ENCODE measurements around the gene NFKBIB.

Gene NFKBIB

DNA sequence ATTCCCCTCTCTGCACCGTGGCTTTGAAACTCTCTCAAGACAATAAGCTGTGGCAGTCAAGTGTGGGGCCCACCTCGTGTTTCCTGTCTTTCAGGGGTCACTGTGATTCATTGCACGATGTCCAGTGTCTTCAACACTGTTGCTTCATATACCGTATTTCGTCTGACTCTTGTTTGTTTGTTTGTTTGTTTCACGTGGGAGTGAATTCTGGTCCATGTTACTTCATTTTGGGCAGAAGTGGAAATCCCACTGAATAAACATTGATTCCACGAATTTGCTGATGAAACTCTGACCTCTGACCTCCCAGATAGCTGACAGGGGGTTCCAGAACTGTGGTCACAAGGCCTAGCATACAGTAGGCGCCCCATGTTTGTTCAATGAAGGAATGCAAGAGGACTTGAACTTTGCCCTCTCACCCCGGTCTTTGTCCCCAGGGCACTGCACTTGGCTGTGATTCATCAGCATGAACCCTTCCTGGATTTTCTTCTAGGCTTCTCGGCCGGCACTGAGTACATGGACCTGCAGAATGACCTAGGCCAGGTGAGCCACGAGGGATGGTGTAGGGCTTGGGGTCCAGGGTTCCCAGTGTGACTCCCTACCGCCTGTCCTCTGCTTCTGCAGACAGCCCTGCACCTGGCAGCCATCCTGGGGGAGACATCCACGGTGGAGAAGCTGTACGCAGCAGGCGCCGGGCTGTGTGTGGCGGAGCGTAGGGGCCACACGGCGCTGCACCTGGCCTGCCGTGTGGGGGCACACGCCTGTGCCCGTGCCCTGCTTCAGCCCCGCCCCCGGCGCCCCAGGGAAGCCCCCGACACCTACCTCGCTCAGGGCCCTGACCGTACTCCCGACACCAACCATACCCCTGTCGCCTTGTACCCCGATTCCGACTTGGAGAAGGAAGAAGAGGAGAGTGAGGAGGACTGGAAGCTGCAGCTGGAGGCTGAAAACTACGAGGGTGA lies 5.1 kb downstream of the NFKBIB start:
- DNase-seq (ENCODE audit: low read depth in 2 of 2): no peak

DNA sequence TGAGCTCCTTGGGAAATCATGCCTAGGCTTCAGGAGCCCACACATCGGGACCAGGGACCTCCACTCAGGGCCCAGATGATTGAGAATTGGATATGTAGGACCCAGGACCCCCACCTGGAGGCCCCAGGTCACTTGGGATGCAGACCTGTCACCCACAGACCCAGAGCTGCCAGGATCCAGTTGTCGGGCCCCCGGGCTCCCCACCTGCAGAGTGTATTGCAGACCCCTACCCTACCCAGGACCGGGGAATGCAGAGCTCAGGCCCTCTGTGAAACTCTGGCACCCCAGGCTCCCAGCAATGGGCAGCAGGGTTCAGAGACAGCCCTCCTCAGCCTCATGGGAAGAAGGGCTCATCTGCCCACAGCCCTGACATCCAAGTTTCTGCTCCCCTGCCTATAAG lies 5.9 kb downstream of the NFKBIB start:
- no peak for DNase-seq (ENCODE audit: low read depth in 2 of 2)

DNA sequence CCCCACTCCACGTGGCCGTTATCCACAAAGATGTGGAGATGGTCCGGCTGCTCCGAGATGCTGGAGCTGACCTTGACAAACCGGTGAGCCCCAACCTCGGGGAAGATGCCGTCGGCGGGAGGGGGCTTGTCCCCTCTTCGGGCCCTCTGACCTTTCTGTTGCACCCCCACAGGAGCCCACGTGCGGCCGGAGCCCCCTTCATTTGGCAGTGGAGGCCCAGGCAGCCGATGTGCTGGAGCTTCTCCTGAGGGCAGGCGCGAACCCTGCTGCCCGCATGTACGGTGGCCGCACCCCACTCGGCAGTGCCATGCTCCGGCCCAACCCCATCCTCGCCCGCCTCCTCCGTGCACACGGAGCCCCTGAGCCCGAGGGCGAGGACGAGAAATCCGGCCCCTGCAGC lies 7.5 kb downstream of the NFKBIB start:
- no peak for DNase-seq (ENCODE audit: low read depth in 2 of 2)

DNA sequence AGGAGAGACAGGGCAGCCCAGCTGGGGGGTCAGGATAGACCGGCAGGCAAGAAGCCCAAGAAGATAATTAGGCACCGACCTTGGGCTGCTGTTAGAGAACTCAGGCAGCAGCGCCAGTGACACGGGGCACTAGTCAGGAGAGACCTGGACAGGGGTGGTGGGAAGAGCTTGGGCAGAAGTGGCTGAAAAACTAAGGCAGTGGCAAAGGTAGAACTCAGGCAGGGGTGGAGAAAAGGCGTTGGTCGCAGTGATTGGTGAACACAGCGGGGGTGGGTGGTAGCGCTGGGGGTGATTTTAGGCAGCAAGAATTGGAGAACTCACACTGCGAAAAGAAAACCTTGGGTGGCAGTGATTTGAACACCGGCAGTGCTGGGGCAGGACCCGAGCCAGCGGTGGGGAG lies 7.9 kb downstream of the NFKBIB start:
- DNase-seq (ENCODE audit: low read depth in 2 of 2): no peak

DNA sequence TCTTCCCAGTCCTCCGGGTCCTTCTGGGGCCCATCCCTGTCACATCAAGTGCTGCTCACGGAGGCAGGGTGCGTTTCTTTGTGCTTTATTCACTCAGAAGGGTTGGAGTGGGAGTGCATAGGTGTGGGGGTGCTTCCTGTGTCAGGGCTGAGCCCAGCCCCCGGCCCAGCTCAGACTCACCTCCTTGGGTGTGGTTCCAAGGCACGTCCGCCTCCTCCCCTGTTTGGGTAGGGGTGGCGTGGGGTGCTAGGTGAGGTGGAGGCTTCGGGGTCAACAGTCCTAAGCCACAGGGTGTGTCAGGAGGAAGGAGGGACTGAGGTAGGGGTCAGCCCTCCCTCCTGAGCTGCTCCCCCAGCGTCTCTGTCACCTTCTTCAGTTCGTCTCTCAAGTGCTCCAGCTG lies 9.1 kb downstream of the NFKBIB start:
- no peak for DNase-seq (ENCODE audit: low read depth in 2 of 2)

DNA sequence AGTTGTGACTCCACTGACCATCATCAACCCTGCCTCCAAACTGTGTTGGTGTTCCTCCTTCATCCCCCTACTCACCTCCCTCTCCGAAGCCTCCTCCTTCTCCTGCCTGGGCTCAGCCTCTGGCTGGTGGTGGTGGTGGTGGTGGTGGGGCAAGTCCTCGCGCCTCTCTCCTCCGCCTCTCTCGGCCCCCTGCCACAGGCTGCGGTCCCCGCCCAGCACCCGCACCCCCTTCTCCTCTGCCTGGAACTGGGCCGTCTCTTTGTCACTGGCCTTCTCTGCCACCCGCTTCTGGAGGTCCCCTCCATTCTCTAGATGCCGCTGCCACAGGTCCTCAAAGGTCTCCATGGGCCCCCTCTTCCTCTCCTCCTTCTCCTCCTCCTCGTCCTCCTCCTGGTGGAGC lies 10.7 kb downstream of the NFKBIB start:
- DNase-seq (ENCODE audit: low read depth in 2 of 2): no peak

DNA sequence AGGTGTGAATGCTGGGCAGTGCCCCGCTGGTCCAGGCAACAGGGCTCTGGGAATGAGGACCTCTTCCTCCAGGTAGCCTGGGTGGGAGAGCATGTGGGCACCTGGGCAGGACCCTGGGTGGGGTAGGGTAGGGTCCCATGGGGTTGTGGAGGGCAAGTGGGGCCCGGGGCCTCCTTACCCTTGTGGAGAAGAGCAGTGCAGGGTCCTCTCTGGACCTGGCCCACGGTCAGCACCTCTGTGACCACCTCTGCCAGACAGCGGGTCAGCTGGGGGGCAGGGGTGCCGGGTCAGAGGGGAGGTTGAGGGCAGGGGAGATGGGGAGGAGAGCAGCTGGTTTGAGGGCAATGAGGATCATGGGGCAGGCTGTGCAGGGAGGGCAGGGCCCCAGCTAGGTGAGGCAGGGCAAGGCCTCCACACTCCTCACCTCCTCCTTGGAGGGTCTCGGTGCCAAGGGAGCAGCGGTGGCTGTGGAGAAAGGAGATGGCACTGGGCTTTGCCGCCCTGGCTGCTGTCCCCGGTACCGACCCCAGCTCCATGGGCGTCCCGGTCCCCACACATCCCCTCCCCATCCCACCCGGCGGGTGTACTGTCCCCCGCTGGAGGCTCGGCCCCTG lies 11.7 kb downstream of the NFKBIB start:
- no peak for DNase-seq (ENCODE audit: low read depth in 2 of 2)

DNA sequence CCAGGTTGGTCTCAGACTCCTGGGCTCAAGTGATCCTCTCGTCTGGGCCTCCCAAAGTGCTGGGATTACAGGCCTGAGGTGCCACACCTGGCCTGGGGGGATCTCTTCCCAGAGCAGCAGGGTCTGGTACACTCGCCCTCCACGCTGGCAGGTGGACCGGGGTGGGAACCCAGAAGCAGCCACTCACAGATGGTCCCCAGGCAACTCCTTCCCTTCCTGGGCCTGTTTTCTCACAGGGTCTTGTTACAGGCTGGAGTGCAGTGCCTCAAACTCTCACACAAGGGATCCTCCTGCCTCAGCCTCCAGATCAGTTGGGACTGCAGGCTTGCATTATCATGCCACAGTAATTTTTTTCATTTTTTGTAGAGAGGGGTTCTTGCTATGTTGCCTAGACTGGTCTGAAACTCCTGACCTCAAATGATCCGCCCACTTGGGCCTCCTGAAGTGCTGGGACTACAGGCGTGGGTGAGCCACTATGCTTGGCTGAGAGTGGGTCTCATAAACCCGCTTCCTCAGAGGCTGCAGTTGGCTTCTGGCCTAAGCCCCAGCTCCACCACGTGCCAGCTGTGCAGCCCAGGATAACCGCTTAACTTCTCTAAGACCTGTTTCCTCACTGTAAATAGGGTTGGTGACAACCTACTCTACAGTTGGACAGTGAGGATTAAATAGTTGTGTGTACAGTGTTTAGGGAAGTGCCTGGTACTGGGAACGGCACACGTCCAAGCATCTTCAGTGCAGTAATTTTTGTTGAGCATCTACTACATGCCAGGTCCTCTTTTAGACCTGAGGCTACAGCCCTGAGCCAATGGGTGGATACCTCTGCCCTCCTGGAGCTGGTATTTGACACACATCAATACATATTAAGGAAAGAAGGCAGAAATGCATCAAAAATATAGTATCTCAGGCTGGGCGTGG lies 13.1 kb downstream of the NFKBIB start:
- DNase-seq (ENCODE audit: low read depth in 2 of 2): no peak

DNA sequence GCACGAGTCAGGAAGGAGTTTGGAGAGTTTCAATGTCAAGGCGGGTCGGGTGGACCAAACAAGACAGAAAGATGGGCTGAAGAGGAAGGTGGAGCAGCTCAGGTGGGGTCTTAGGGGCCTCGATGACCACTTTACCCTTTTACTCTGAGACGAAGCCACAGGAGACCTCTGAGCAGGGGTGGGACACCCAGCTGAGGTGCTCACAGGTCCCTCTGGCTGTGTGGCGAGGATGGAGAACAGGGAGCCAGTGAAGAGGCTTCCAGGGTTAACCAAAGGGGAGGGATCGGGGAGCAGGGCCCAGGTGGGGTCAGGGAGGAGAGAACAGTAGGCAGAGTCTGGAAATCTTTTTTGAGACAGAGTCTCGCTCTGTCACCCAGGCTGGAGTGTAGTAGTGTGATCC lies 14.2 kb downstream of the NFKBIB start:
- no peak for DNase-seq (ENCODE audit: low read depth in 2 of 2)

DNA sequence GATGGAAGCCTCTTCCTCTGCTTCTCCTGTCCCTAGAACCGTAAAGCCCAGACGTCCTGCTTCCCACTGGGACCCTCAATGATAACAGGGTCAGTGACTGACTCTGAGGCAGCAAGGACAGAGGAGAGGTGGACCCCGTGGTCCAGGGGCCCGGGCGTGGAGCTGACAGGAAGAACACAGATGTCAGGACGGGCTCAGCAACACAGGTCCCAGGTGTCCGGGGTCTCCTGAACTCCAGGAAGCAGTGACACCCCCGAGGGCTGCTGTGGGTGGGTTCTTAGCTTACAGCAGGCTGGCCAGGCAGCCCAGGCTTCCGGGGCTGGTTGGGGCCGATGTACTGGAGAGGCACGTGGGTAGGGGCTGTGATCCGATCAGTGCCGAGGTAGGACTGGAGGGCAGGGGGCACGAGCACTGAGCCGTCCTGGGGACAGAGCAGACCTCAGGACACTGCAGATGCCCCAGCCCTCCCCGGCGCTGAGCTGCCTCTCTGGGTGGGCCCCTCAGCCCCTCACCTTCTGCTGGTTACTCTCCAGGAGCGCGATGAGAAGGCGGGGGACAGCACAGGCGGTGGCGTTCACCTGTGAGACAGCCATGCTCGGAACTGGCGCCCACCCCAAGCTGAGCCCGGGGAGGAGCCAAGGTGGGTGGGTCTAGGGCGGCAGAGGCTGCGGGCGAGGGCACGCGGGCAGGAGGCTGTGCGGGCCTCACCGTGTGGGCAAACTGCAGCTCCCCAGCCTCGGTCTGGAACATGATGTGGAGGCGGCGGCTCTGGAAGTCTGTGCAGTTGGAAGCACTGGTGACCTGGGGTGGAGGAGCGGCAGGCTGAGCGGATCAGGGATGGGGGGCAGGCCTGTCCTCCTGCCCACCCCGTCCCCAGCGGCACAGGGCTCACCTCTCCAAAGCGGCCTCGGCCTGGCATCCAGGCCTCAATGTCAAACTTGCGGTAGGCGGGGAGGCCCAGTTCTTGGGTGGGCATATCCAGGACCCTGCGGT lies 15.9 kb downstream of the NFKBIB start:
- no peak for DNase-seq (ENCODE audit: low read depth in 2 of 2)

DNA sequence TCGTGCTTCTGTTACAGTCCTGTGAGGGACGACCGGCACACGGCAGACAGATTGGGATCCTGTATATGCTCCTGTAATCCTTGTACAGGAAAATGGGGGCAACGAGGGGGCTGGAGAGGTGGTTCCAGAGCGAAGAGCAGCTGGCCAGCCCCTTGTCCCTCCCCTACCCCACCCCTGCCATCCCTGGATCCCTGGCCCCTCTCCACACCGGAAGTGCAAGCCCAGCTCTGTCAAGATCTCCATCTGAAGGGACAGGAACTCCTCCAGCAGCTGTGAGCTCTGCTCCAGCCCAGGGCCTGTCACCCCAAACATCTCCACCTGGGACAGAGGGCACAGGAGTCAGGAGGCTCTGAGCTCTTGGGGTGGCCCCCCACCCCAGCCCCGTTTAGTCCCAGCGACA lies 17.7 kb downstream of the NFKBIB start:
- no peak for DNase-seq (ENCODE audit: low read depth in 2 of 2)

DNA sequence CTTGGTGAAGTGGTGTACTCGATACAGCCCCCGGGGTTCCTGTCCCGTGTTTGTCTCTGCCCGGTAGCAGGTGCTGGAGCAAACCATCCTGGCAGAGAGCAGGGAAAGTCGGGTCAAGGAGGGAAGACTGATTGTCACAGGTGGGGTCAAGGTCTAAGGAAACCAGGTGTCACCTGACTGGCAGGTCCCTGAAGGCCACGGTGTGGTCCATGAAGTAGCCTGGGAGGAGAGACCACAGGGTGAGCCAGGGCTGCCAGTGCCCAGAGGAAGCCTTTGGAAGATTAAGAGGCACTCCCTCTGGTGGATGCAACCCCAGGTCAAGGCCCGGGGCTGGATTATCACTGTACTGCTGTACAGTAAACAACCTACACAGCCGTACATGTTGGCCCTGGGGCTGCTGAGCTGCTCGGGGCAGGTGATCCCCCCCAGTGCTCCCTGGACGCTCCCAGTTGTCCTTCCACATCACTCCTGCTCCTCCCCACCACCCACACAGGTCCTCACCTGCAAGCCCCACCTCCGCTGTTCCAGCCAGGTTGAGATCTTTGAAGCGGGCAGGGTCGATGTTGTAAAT lies 18.2 kb downstream of the NFKBIB start:
- no peak for DNase-seq (ENCODE audit: low read depth in 2 of 2)

DNA sequence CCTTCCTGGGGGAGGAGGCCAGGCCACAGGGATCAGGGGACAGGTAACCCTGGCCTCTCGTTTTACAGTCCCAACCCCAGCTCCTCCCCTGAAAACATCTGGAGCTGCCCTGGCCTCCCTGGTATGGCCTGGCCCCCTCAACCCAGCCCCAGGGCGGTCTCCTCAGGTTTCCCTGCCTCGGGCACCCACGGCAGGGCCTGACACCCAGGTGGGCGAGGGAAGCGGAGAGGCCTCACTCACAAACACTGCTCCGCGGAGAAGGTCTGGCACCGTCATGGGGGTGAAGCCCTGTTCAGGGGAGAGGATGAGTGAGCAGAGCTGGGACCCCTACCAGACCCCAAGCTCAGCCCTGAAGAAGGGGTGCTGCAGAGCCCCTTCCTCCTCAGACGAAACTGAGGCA lies 18.8 kb downstream of the NFKBIB start:
- no peak for DNase-seq (ENCODE audit: low read depth in 2 of 2)

DNA sequence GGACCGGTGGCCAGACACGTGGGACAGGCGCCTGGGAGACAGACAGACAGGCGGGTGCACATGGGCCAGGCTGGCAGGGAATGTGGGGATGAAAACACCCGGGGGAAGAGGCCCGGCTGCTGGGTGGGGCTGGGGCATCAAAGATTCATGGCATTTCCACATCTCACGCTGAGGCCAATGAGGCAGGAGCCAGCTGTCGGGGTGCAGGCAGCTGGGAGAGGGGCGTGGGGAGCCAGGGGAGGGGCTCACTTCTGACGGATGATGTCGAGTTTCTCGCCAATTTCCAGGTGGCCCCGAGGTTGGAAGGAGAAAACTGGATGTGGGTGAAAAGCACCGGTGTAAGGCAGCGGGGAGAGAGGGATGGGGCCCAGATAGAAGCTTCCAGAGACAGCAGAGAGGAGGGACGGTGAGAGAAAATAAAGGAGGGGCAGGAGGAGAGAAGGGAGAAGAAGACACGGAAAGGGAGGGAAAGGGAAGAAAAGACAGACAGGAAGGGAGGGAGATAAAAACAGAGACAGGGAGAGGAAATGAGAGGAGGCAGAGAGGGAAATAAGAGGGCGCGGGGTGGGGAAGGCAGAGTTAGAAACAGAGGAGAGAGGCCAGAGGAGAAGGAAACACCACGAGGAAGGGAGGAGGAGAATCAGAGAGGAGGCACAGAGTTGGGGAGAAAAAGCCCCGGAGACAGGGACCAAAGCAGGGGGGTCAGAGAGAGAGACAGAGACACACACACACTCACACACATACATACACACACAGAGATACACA lies 20.2 kb downstream of the NFKBIB start:
- no peak for DNase-seq (ENCODE audit: low read depth in 2 of 2)

DNA sequence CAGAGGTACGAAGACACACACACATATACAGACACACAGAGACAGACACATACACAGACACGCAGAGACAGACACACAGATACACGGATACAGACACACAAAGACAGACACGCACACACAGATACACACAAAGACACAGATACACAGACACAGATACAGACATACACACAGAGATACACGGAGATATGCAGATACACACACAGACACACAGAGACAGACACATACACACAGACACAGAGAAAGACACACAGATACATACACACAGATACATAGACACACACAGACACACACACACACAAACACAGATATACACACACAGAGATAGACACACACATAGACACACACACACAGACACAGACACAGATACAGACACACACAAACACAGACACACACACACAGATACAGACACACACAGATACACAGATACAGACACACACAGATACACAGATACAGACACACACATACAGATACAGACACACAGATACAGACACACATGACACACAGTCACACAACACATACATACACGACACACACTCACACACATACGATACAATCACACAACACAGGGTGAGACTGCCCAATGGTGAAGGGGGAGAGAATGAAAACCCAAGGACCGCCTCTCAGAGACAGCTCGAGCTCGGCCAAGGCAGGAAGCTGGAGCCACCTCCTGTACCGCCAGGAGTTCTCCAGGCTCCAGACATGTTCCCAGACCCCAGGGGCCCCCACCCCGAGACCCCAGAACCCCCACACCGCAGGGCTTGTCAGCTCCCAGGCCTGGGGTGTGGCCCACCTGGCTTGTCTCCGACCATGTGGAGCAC lies 21.0 kb downstream of the NFKBIB start:
- no peak for DNase-seq (ENCODE audit: low read depth in 2 of 2)

DNA sequence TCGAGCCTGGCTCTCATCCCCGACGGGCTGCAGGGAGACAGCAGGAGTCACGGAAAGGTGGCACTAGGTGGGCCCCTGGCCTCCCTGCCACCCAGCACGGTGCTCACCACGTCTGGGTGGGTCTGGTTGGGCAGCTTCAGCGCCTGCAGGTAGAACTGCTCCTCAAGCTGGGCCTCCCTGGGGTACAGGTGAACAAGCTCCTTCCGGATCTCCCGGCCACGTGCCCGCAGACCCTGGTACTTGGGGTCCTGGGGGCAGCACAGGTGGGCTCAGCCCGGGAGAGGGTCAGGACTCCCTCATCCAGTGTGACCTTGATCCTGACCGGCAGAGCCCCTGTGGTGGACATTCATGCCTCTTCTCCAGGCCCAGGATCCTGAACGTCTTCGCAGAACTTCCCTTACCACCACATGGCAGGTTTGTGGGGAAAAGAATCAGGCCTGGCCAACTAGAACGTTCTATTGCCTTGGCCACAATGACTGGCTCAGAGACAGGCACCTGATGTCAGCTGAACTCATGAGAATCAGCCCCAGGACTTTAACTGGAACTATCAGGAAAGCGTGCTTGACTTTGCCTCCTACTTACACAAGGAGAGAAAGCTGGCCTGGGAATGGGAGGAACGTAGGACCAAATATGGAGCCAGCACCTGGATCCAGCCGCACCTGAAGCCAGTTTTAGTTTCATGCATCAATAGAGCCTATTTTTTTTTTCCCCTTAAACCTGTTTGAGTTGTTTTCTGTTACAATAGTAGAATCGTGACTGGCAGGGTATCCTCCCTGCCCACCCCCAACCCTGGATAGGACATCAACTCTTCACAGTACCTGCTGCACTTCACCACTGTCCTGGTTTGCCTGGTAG lies 21.9 kb downstream of the NFKBIB start:
- no peak for DNase-seq (ENCODE audit: low read depth in 2 of 2)

DNA sequence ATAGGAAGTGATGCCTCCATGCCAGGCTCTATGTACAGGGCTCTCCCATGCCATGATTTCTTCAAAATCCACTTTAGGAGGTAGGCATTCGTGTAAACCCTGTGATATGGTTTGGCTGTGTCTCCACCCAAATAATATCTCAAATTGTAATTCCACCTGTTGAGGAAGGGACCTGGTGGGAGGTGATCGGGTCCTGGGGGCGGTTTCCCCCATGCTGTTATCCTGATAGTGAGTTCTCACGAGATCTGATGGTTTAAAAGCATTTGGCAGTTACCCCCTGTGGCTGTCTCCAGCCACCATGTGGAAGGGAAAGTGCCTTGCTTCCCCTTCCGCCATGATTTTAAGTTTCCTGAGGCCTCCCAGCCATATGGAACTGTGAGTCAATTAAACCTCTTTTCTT lies 22.7 kb downstream of the NFKBIB start:
- no peak for DNase-seq (ENCODE audit: low read depth in 2 of 2)

DNA sequence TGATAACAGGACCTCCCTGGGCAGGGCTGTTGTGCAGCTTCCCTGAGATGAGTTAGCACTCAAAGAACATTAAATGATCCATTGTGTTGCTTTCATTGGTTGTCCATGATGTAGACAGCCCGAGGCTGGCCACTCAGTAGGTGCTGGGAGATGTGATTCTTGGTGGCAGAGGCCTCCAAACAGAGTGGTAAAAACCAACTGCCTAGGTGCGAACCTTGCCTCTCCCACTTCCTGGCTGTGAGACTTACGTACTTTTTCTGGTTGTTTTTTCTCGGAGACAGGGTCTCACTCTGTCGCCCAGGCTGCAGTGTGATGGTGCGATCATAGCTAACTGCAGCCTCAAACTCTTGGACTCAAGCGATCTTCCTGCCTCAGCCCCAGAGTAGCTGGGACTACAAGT lies 24.6 kb downstream of the NFKBIB start:
- no peak for DNase-seq (ENCODE audit: low read depth in 2 of 2)

Data from fibroblast of skin of left biceps (primary cell).